Measurements from ENCODE around the gene CDYL2.

GRCh38 chr16:80695020-80695419, 109.4 kb downstream of the CDYL2 start:
- TF ChIP-seq RELA (CRISPR knock-in tag; IDR thresholded peaks at IDR 0.05; ENCODE audit: borderline replicate concordance) (no peak), ATF1 (CRISPR knock-in tag; IDR thresholded peaks at IDR 0.05) (no peak), NFYB (CRISPR knock-in tag; conservative IDR thresholded peaks at IDR 0.05; ENCODE audit: low read depth) (no peak), USF2 (CRISPR knock-in tag; IDR thresholded peaks at IDR 0.05) (no peak), ZNF512 (CRISPR knock-in tag; IDR thresholded peaks at IDR 0.05; ENCODE audit: borderline replicate concordance) (no peak), CTCF (IDR thresholded peaks at IDR 0.05) (no peak), MAX (CRISPR knock-in tag; IDR thresholded peaks at IDR 0.05) (no peak), NR2C2 (CRISPR knock-in tag; IDR thresholded peaks at IDR 0.05) (no peak), ATF3 (CRISPR knock-in tag; conservative IDR thresholded peaks at IDR 0.05) (no peak), KAT7 (CRISPR knock-in tag; IDR thresholded peaks at IDR 0.05; ENCODE audit: borderline replicate concordance) (no peak), ZBTB21 (CRISPR knock-in tag; IDR thresholded peaks at IDR 0.05; ENCODE audit: borderline replicate concordance) (no peak), IRF2 (CRISPR knock-in tag; IDR thresholded peaks at IDR 0.05; ENCODE audit: borderline replicate concordance, low read depth) (no peak), SOX15 (CRISPR knock-in tag; IDR thresholded peaks at IDR 0.05) (no peak)
